A549 (cell line): ENCODE results near the gene KIF20B. TPM values are rescaled to one million over a fixed set of nuclear protein-coding genes. Genes with fewer than 3 reads are reported as not detected.

Experiments used
- ATAC-seq, 2 experiments: fragments of 200-7000 bp in 1 of 2; fragments of >200 bp in 1 of 2; cut with Nextera tagmentation in 1 of 2; cut with Tn5 transposase in 1 of 2; 3 replicates each; pipeline versions ENCODE4 v1.8.0 to v1.9.1; 2018 to 2020; ENCODE audit warnings: mild to moderate bottlenecking in 1 of 2, moderate library complexity in 1 of 2
- CTCF ChIA-PET: fragments of 300-600 bp; sonication (Branson Sonifier 250); formaldehyde crosslinking; extraction: SDS; loops from one replicate; lab custom pipeline; 2021; ENCODE audit warnings: antibody characterized with exemption, inconsistent platforms; lab: Yijun Ruan, JAX
- POLR2A ChIA-PET: fragments of 350-600 bp; formaldehyde crosslinking; extraction: SDS; loops from one replicate; lab custom pipeline; 2021; ENCODE audit warnings: antibody characterized with exemption, inconsistent platforms; lab: Yijun Ruan, JAX
- DNase-seq, 2 experiments: peaks; one replicate each; pipeline versions ENCODE4 v3.0.0 to v3.0.0-alpha.2; 2011 to 2016; ENCODE audit warnings: low read depth in 1 of 2, low spot score in 1 of 2
- FAIRE-seq: peaks from 2 replicates; lab custom pipeline; 2011; peaks lifted over from hg19 to GRCh38; lab: Jason Lieb, UNC
- H3K27ac ChIP-seq, 2 experiments: fragments of >200 bp; sonication (Bioruptor Twin); formaldehyde crosslinking; 3 replicates each; pipeline ENCODE4 v1.5.1; 2016 to 2017
- H3K4me1 ChIP-seq: fragments of >200 bp; sonication (Bioruptor Twin); formaldehyde crosslinking; 3 replicates; pipeline ENCODE4 v1.6.1; 2016
- H3K4me2 ChIP-seq: fragments of >200 bp; sonication (Bioruptor Twin); formaldehyde crosslinking; 3 replicates; pipeline ENCODE4 v1.6.1; 2016
- H3K4me3 ChIP-seq: fragments of >200 bp; sonication (Bioruptor Twin); formaldehyde crosslinking; 3 replicates; pipeline ENCODE4 v1.5.1; 2016
- H3K9me3 ChIP-seq: fragments of >200 bp; sonication (Bioruptor Twin); formaldehyde crosslinking; 3 replicates; pipeline ENCODE4 v1.6.1; 2016
- CBX2 ChIP-seq: fragments of 200-600 bp; sonication (generic); IDR thresholded peaks from 2 replicates; pipeline ENCODE4 v1.6.1; 2016; ENCODE audit warnings: low read depth, mild to moderate bottlenecking, borderline replicate concordance
- CEBPB ChIP-seq, 2 experiments: fragments of >200 bp in 1 of 2; sonication (Bioruptor Twin) in 1 of 2; formaldehyde crosslinking in 1 of 2; IDR thresholded peaks; 2 replicates each; pipeline ENCODE4 v1.6.1; 2012 to 2016
- CHD4 ChIP-seq: fragments of 200-600 bp; sonication (generic); IDR thresholded peaks from 2 replicates; pipeline ENCODE4 v1.6.1; 2016; ENCODE audit warnings: antibody characterized with exemption, mild to moderate bottlenecking, borderline replicate concordance
- ESRRA ChIP-seq: fragments of 150-350 bp; IDR thresholded peaks from 2 replicates; pipeline ENCODE4 v1.6.1; 2014; ENCODE audit warnings: mild to moderate bottlenecking, low read length, borderline replicate concordance
- JUNB ChIP-seq: fragments of >200 bp; sonication (Bioruptor Twin); formaldehyde crosslinking; IDR thresholded peaks from 2 replicates; pipeline ENCODE4 v1.6.1; 2016
- KDM5A ChIP-seq: fragments of 200-600 bp; sonication (generic); IDR thresholded peaks from 2 replicates; pipeline ENCODE4 v1.6.1; 2016; ENCODE audit warnings: antibody characterized with exemption, mild to moderate bottlenecking
- MAZ ChIP-seq: fragments of 150-350 bp; IDR thresholded peaks from 2 replicates; pipeline ENCODE4 v1.6.1; 2014; ENCODE audit warnings: antibody characterized with exemption, low read depth, low read length, borderline replicate concordance
- POLR2A ChIP-seq: IDR thresholded peaks from 2 replicates; pipeline ENCODE4 v1.6.1; 2012; ENCODE audit warnings: mild to moderate bottlenecking, low read length
- POLR2AphosphoS2 ChIP-seq: conservative IDR thresholded peaks from 2 replicates; pipeline ENCODE4 v1.6.1; 2012; ENCODE audit warnings: low read length, improper control_type of control experiment, inconsistent platforms
- ZNF302 ChIP-seq: fragments of 250-450 bp; sonication (Bioruptor Pico); IDR thresholded peaks from 2 replicates; pipeline ENCODE4 v1.9.0; 2021; ENCODE audit warnings: inconsistent platforms, mild to moderate bottlenecking, moderate library complexity
- ZSCAN20 ChIP-seq: fragments of 250-450 bp; sonication (Bioruptor Pico); IDR thresholded peaks from 2 replicates; pipeline ENCODE4 v1.8.0; 2022; ENCODE audit warnings: mild to moderate bottlenecking, moderate library complexity
- WGBS: methylation state at CpG from one replicate; pipeline ENCODE4 v1.1.6; 2017; ENCODE audit errors: missing lambda C conversion rate; 5-methylcytosine and 5-hydroxymethylcytosine counted together
- polyA plus RNA-seq, 4 experiments: library from polyadenylated mRNA; depleted of rRNA in 3 of 4; stranded (reverse); fragments of >200 nt; fragmentation: RNase III in 1 of 4; extraction: RNeasy Plus Mini Kit Qiagen cat#74134 plus additional on column Dnase treatment in 1 of 4; gene quantifications; 2 replicates in 3 of 4; 3 replicates in 1 of 4; pipeline ENCODE4 v1.2.3, GENCODE V29; 2011 to 2017
- TF ChIP-seq, protein P1 (sequence below): fragments of >200 bp; sonication (Bioruptor Twin); formaldehyde crosslinking; IDR thresholded peaks from 3 replicates; pipeline ENCODE4 v1.5.1; 2016
- TF ChIP-seq, protein P2 (sequence below): IDR thresholded peaks from 2 replicates; pipeline ENCODE4 v1.6.1; 2012; ENCODE audit warnings: low read depth, borderline replicate concordance
- TF ChIP-seq, protein P3 (sequence below): fragments of 250-450 bp; sonication (Bioruptor Pico); IDR thresholded peaks from 2 replicates; pipeline ENCODE4 v1.5.0; 2021; ENCODE audit warnings: mild to moderate bottlenecking, moderate library complexity, borderline replicate concordance
- TF ChIP-seq, protein P4 (sequence below): fragments of >200 bp; sonication (Bioruptor Twin); formaldehyde crosslinking; IDR thresholded peaks from 2 replicates; pipeline ENCODE4 v1.6.1; 2016
- TF ChIP-seq, protein P5 (sequence below): fragments of 200-600 bp; sonication (generic); IDR thresholded peaks from 2 replicates; pipeline ENCODE4 v1.6.1; 2016; ENCODE audit warnings: antibody characterized with exemption, mild to moderate bottlenecking, moderate library complexity
- TF ChIP-seq, protein P6 (sequence below): fragments of 250-450 bp; sonication (Bioruptor Pico); IDR thresholded peaks from 2 replicates; pipeline ENCODE4 v1.5.0; 2020; ENCODE audit warnings: low read depth, mild to moderate bottlenecking, moderate library complexity
- TF ChIP-seq, protein P7 (sequence below): IDR thresholded peaks from 2 replicates; pipeline ENCODE4 v1.6.1; 2012

The KIF20B gene
- polyA plus RNA-seq, 2 of the 4 experiments (the other 2 are of a cell fraction), result 12.6 to 14.8 TPM

DNA sequence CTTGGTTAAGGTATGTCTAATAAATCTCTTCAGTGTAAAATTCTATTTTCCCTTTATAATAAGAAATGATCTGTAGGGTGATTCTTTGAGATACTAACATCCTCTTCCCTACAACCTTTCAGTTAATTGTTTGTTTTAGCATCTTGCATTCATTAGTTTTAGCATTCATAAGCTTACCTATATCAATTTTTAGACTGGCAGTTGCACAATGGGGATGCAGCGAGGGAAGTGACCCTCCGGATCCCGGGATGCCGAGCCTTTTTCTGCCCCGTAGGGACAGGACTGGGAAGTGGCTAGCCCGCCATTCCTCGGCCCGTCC is 508 bp upstream of the KIF20B start:
- CTCF ChIA-PET, result interaction anchor here (0.8 to 2.0 kb wide), 6 partner anchors 9 to 75 kb away, joined by 3 to 4 read pairs (median 4); no protein-coding TSS in a partner anchor
- POLR2A ChIA-PET, result interaction anchor here (0.5 to 1.5 kb wide), 10 partner anchors 8 to 282 kb away, joined by 3 to 38 read pairs (median 4); no protein-coding TSS in a partner anchor
- Histone ChIP-seq H3K27ac (peak overlapping the region; percentile 81 to 88), H3K9me3 (no peaks in the 10 kb centered on the region), H3K4me3 (peak overlapping the region; percentile 54), H3K4me2 (peak overlapping the region; percentile 61), H3K4me1 (peaks cover 20% of the 10 kb centered on the region; the same call in 2 of the 3 replicates)
- peak; percentile 80 to 87 for ATAC-seq
- FAIRE-seq, result no peak
- WGBS, result 2% methylated on average over 8 of the region's 8 CpGs
- DNase-seq, result no peak
- TF ChIP-seq KDM5A (no peak), CEBPB (IDR thresholded peaks at IDR 0.05) (peak; percentile 37 to 58; a peak in 2 of 4 replicates), CHD4 (no peak), MAZ (no peak)
- TF ChIP-seq, all 56 proteins: peak for 1

DNA sequence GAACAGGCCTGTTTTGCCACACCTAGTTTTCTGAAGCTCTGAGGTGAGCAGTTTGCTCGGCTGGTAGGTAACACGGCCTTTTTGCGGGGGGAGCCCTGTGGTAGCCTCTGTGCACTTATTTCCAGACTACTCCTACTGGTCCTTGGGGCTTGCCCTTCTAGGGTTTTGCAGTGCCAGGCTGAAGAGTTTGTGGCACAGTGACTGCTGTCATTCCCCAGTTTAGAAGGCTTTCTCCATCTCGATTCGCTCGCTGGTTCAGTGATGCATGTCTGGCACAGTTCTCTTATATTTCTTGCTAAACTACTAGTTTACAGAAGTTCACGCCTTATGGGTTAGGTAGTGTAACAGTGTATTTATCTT is 711 bp downstream of the KIF20B start:
- Histone ChIP-seq H3K27ac (peak overlapping the region; percentile 81 to 88), H3K4me3 (peak overlapping the region; percentile 54), H3K9me3 (no peaks in the 10 kb centered on the region), H3K4me1 (peaks cover 25% of the 10 kb centered on the region; the same call in 2 of the 3 replicates), H3K4me2 (peak overlapping the region; percentile 79)
- ATAC-seq, result peak; percentile 9 to 27; a peak in 1 of 6 replicates
- ChIA-PET POLR2A (interaction anchor here (1.0 kb wide), 1 partner anchor 8 kb away, joined by 3 read pairs; no protein-coding TSS in a partner anchor), CTCF (interaction anchor here (2.0 kb wide), 1 partner anchor 58 kb away, joined by 4 read pairs; no protein-coding TSS in a partner anchor)
- TF ChIP-seq ZNF302 (CRISPR knock-in tag) (no peak), JUNB (no peak), CBX2 (no peak), POLR2AphosphoS2 (no peak), POLR2A (no peak), ESRRA (no peak), ZSCAN20 (CRISPR knock-in tag) (no peak), MAZ (no peak), CHD4 (no peak)
- TF ChIP-seq, protein P1, sequence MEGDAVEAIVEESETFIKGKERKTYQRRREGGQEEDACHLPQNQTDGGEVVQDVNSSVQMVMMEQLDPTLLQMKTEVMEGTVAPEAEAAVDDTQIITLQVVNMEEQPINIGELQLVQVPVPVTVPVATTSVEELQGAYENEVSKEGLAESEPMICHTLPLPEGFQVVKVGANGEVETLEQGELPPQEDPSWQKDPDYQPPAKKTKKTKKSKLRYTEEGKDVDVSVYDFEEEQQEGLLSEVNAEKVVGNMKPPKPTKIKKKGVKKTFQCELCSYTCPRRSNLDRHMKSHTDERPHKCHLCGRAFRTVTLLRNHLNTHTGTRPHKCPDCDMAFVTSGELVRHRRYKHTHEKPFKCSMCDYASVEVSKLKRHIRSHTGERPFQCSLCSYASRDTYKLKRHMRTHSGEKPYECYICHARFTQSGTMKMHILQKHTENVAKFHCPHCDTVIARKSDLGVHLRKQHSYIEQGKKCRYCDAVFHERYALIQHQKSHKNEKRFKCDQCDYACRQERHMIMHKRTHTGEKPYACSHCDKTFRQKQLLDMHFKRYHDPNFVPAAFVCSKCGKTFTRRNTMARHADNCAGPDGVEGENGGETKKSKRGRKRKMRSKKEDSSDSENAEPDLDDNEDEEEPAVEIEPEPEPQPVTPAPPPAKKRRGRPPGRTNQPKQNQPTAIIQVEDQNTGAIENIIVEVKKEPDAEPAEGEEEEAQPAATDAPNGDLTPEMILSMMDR, result no peak
- TF ChIP-seq, protein P2, sequence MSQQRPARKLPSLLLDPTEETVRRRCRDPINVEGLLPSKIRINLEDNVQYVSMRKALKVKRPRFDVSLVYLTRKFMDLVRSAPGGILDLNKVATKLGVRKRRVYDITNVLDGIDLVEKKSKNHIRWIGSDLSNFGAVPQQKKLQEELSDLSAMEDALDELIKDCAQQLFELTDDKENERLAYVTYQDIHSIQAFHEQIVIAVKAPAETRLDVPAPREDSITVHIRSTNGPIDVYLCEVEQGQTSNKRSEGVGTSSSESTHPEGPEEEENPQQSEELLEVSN, result no peak
- TF ChIP-seq, protein P3, sequence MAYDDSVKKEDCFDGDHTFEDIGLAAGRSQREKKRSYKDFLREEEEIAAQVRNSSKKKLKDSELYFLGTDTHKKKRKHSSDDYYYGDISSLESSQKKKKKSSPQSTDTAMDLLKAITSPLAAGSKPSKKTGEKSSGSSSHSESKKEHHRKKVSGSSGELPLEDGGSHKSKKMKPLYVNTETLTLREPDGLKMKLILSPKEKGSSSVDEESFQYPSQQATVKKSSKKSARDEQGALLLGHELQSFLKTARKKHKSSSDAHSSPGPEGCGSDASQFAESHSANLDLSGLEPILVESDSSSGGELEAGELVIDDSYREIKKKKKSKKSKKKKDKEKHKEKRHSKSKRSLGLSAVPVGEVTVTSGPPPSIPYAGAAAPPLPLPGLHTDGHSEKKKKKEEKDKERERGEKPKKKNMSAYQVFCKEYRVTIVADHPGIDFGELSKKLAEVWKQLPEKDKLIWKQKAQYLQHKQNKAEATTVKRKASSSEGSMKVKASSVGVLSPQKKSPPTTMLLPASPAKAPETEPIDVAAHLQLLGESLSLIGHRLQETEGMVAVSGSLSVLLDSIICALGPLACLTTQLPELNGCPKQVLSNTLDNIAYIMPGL (CRISPR knock-in tag), result no peak
- TF ChIP-seq, protein P4, sequence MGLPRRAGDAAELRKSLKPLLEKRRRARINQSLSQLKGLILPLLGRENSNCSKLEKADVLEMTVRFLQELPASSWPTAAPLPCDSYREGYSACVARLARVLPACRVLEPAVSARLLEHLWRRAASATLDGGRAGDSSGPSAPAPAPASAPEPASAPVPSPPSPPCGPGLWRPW, result no peak
- TF ChIP-seq, protein P5, sequence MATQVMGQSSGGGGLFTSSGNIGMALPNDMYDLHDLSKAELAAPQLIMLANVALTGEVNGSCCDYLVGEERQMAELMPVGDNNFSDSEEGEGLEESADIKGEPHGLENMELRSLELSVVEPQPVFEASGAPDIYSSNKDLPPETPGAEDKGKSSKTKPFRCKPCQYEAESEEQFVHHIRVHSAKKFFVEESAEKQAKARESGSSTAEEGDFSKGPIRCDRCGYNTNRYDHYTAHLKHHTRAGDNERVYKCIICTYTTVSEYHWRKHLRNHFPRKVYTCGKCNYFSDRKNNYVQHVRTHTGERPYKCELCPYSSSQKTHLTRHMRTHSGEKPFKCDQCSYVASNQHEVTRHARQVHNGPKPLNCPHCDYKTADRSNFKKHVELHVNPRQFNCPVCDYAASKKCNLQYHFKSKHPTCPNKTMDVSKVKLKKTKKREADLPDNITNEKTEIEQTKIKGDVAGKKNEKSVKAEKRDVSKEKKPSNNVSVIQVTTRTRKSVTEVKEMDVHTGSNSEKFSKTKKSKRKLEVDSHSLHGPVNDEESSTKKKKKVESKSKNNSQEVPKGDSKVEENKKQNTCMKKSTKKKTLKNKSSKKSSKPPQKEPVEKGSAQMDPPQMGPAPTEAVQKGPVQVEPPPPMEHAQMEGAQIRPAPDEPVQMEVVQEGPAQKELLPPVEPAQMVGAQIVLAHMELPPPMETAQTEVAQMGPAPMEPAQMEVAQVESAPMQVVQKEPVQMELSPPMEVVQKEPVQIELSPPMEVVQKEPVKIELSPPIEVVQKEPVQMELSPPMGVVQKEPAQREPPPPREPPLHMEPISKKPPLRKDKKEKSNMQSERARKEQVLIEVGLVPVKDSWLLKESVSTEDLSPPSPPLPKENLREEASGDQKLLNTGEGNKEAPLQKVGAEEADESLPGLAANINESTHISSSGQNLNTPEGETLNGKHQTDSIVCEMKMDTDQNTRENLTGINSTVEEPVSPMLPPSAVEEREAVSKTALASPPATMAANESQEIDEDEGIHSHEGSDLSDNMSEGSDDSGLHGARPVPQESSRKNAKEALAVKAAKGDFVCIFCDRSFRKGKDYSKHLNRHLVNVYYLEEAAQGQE, result no peak
- TF ChIP-seq, protein P6, sequence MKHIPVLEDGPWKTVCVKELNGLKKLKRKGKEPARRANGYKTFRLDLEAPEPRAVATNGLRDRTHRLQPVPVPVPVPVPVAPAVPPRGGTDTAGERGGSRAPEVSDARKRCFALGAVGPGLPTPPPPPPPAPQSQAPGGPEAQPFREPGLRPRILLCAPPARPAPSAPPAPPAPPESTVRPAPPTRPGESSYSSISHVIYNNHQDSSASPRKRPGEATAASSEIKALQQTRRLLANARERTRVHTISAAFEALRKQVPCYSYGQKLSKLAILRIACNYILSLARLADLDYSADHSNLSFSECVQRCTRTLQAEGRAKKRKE, result no peak
- TF ChIP-seq, protein P7, sequence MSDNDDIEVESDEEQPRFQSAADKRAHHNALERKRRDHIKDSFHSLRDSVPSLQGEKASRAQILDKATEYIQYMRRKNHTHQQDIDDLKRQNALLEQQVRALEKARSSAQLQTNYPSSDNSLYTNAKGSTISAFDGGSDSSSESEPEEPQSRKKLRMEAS, result no peak
- 15% methylated on average over 7 of the region's 7 CpGs for WGBS
- no peak for FAIRE-seq
- peak in 1 of 2 experiments; percentile 10 for DNase-seq
